HT-29 (cell line): ENCODE data around the gene TMUB2. TPM values are rescaled to one million over a fixed set of nuclear protein-coding genes. Genes with fewer than 3 reads are reported as not detected.
A peak's percentile ranks its signal among the peaks of the same experiment; 100 is the strongest.

Source experiments
- DNase-seq: peaks from one replicate; pipeline ENCODE4 v3.0.0-alpha.2; 2015; ENCODE audit warnings: low spot score
- total RNA-seq: library from RNA; depleted of rRNA; stranded (reverse); fragments of >200 nt; shearing (Covaris generic); gene quantifications from 2 replicates; pipeline ENCODE4 v1.2.3, GENCODE V29; 2014

Gene TMUB2
- total RNA-seq, 1 experiment from 2014 or later = 45.4 TPM

DNA sequence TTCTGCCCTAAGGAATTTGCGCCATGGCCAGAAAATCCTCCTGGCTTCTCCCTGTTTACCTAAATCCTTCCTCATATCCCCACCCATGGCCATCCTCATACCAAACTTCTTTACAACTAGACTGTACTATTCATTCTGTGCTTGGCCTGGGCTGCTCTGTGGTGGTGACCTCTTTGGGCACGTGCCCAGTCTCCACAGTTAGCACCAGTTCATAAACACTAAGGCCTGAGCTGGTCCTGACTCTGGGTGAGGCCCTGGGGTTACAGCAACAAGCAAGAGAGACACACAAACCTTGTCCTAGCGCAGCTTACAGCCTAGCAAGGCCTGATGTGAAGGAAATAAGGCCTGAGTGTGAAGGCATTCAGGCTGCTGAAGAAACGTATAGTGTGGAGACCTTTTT lies 16.0 kb downstream of the TMUB2 start:
- no peak for DNase-seq

DNA sequence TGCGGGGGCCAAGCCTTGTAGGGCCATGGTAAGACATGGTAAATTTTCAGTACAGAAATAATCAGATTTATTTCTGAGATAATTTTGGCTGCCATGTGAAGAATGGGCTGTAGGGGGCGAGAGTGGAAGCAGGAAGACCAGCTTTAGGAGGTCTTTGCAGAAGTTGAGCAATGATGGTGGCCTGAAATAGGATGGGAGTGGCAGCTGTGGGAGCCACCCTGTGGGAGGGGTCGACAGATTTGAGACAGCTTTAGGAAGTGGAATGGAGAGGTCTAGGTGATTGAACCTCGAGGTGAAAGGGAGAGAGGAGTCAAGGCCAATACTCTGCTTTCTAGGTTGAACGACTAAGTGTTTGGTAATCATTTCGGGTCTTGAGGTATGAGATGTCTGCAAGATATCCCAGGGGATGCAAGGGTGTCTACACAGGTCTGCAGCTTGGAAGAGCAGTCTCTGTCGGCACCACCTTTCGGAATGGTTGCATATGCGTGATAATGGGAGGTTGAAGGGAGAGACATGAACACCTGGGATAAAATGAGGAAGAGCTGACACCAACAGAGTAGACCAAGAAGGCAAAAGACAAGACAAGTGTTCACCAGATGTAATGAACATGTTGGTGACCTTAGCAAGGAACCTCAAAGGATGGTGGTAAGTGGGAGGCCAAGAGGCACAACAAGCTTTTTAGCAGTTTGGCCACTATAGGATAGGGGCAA lies 17.1 kb downstream of the TMUB2 start:
- DNase-seq = peak; percentile 58

DNA sequence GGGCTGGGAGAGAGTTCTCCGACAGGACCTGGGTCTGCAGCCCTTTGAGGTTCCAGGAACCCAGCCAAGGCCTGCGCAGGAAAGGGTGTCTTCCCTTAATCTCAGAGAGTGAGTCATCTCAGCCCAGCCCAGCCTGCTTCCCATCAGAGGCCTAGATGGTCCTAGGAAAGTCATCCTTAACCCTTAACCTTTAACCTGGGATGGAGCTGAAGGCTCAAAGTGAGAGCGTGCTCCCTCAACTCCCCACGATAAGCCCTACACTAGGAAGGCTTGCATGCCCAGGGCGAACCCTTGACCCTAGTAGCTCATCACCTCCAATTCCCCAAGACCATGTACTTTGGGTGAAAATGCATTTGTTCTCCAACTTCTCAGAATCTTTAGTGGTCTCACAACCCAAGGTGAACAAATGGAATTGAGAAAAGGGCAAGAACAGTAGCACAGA lies 17.7 kb downstream of the TMUB2 start:
- no peak for DNase-seq

DNA sequence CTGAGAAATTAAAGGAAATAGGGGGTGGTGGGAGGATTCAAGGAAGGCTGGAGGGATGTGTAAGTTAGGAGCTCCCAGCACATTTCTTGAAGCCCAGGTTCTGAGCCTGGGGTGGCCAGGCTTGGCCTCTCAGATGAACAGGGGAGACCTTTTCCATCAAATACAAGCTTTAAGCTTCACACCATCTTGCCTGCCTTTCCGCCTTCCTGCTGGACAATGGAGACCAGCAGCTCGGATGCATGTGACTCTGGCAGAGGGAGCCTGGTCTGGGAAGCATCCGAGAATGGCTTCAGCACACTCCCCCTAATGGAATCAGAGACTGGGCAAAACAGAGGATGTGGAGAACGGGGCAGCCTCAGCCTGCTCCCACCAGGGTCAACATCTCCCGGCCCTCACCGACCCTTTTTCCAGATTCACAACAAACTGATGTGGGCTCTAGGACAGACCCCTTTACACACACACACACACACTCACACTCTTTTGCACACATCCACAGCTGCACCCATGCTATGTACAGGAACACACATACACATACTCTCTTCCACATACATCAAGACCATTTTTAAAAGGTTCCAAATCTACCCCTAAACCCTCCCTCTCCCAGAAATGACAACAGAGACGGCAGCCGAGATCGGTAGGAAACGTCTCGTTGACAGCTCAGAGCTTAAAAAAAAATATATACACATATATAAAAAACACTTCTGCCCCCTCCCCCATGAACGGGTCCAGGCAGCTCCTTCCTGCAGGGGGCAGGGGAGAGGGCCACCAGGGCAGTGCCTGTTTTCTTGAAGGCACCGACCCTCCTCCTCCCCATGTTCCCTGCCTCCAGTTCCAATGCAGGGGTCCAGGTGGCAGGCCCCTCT lies 19.4 kb downstream of the TMUB2 start:
- no peak for DNase-seq

DNA sequence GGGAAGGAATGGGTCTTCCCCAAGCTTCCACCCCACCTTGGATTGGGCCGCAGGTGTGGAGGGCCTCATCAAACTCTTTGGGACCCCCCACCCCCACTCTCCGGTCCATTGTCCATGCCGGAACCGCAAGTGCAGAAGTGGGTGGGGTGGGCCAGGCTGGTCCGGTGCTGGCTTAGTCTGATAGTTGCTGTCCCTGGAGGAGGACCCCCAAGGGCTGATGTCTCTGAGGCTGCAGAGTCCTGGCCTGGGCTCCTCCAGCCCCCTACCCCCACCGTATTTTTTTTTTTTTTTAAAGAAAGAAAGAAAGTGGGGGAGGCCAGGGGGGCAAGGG lies 20.0 kb downstream of the TMUB2 start:
- no peak for DNase-seq

DNA sequence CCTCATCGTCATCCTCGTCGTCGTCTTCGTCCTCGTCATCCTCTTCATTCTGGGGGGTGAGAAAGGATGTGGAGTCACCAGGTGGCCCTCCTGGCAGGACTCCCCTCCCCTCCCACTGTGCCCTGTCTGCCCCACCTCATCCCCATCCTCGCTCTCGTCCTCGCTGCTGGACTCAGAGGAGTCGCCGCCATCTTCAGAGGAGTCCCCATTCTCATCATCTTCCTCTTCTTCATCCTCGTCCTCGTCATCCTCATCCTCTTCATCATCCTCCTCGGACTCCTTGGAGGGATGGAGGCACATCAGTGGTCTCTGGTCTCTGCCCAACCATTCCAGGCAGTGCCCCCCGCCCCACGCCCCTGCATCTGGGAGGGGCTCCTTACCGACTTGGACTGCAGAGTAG lies 20.5 kb downstream of the TMUB2 start:
- DNase-seq = no peak

DNA sequence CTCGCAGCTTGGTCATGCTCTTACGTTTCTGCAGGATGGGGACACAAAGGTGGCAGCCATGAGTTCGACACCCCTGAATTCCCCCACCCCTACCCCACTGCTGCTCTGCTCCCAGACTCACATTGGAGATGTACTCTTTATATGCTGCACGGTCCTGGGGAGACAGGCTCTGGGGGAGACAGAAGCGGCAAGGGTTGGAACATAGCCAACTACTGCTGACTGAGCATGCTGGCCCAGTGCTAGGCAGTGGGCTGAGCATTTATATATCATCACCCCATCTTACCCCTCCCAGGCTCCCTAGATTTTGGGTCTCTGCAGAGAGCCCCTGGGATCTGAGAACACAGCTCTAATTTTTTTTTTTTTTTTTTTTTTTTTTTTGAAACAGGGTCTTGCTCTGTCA lies 21.0 kb downstream of the TMUB2 start:
- no peak for DNase-seq

DNA sequence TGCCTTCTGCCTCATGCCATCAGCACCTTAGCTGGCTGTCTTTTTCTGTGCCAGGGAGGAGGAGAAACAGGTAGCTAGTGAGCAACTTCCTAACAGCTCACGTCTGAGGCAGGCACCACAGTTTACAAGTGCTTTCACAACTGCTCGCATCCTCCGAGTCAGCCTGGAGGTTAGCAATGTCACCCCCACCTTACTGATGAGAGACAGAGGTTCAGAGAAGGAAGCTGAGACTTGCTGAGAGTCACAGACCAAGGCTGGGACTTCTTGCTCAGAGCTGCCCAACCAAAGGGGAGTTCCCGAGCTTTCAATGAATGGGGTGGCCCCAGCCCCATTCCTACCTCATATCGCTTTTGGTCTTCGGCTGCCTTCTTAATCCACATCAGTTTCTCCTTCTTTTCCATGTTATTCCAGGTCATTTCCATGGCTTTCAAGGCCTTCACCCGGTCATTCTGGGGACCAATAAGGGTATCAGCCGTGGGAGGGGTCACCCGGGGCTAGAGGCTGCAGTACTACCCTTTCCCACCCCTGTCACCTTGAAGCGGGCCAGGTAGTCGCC lies 23.1 kb downstream of the TMUB2 start:
- no peak for DNase-seq

DNA sequence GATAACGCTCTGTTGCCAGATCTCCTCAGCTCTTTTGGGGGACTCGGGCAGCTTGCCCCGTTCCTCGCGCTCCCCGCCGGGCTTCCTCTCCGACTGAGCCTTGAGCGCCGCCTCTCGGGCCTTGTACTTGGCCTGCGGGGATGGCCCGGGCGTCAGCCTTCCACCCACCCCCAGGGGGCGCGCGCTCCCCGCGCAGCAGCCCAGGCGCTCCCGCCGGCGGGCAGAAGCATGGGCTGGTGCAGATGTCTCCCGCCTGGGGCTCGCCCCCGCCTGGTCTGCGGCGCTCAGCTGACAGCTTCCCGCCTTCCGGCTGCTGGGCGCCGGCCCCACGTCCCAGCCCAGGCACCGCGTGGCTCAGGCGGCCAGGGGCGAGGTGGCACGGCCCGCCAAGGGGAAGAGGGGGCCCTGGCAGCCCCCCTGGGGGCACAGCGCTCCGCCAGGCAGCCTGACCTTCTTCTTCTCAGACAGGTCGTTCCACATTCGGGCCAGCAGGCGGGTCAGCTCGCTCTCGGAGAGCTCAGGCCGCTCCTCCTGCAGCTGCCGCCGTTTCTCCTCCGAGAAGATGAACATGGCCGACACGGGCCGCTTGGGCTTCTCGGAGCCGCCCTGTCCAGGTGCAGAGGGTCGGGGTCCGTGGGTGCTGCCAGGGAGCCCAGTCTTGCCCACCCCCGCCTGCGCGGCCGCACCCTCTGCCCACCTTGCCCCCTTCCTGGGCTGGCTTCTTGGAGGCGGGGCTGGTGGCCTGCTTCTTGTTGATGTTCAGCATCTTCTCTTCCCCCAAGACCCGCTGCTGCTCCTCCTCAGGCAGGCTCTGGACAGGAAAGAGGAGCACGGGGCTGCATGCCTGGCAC lies 23.8 kb downstream of the TMUB2 start:
- DNase-seq = peak; percentile 85

DNA sequence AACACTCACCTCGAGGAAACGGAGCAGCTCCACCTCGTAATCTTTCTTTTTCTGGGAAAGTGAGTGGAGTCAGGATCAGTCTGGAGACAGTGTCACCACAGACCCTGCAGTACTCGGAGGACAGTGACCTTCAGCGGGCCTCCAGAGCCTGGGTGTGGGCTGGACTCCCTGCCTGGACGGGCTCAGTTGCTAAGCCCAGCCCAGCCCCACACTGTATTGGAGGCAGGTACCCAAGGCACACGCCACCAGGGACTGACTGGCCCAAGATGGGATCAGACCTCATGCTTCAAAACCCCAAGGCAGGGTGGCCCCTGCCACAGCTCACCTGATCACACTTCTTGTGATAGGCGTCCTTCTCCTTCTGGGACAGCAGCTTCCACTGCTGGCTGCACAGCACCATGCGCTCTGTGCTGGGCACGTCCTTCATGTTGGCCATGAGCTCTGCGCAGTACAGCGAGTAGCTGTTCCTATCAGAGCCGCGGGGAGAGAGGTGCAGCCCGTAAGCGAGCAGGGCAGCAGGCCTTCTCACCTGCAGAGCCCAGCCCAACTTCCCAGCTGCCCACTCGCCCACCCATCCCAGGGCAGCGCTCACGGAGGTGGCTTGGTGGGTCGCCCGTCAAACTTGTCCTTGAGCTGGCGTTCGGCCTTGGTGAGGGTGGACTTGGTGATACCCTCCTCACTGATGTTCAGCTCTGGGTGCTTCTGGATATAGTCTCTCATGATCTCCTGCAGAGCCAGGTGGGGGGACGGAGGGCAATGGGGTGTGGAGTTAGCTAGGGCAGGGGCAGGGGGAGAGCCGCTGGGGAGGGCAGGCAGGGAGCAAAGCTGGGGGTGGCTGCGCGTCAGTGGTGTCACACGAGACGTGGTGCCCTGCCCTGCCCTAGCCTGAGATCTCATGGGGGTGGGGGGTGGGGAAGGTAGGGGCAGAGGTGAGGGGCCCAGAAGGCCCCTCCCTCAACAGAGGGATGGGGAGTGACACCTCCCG lies 24.8 kb downstream of the TMUB2 start:
- DNase-seq = no peak

DNA sequence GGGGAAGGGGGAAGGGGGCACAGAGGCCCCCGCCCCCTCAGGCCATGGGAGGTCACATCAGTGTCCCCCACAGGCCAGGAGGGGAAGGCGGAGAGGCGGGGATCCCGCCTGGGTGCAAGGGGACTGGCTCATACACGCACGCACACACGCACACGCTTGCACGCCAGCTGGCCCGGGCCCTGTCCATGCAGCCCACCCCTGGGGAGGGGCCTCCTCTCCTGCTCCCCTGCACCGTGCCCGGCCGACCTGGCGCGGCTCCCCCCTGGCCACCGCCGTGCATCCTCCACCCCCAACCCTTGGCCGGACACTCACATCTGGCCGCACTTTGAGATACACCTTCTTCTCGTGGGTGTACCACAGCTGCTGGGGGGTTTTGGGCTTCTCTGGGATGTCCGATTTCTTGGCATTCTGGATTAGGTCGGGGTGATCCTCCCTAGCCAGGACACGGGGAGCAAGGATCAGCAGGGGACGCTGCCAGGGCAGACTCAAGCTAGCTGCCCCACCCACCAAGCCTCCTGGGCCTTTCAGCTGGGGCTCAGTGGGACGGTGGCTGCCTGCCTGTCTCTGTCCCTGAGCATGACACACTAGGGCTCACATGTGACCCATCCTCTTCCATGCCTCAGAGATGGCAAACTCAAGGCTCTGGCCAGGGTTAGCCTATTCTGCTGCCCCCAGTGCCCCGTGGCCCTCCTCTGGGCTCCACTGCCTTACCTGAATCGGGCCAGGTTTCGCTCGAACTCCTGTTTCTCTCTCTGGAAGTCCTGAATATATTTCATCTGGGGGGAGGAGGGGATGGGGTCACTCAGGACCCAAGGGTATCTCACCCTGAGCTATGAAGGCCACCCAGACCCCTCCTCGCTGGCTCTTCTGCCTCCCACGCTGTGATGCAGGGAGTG lies 26.0 kb downstream of the TMUB2 start:
- DNase-seq = no peak

DNA sequence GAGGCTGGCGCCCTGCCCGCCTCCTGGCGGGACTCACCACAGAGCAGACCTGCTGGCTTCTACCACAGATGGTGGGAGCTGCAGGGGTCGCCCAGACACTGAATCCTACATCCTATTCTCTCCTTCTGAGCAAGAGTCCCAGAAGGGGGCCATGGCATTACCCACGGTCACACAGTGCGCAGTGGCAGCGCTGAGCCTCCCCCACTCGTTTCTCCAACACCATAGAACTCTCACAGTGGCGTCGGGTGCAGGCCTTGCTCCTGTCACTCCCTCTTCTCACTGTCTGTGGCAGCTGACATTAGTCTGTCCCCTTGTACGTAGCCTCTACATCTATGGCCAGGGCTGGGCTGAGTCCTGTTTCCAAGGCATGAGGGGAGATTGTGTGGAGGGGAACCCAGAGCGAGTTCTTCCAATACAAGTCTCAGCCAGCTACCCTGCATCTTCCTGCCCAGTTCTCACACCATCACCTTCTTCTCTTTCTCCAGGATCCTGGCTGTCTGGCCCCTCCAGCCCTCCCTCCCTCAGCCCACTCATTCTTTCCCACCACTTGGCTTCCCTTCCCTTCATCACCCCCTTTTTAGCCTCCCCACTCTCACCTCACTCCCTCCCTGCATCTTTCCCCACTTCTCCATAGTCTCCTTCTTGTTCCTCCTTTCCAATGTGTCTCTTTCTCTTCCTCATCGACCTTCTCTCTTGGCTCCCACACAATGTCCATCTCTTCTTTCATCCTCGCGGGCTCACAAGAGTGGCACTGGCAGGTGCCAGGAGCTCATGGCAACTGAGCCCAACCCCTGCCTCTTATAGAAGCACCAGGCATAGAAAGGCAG lies 26.8 kb downstream of the TMUB2 start:
- DNase-seq = no peak

DNA sequence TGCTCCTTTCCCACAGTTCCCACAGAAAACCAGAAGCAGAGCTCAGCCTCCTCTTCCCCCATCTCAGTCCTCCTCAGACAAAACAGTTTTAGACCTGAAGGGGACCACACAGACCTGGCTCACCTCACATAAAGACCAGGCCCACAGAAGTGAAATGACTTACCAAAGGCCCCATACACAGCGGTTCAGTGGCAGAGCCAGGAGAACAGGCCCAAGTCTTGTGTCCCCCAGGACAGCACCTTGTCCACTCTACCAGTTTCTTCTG lies 27.4 kb downstream of the TMUB2 start:
- no peak for DNase-seq

DNA sequence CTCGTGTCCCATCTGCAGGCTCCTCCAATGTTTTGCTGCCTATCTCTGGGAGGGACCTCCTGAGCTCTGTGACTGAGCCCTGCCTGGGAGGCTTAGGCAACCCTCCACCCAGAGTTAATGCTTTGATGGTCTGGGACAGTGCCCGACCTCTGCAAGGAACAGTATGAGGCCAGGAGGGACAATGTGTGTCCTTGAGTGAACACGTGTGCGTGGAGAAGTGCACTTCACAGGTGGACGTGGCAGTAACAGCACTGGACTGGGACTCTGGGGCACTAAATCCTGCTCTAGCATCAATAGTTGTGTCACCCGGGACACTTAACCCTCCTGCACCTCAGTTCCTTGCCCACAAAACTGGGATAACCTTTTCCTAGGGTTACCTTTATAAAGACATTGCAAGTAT lies 28.1 kb downstream of the TMUB2 start:
- no peak for DNase-seq

DNA sequence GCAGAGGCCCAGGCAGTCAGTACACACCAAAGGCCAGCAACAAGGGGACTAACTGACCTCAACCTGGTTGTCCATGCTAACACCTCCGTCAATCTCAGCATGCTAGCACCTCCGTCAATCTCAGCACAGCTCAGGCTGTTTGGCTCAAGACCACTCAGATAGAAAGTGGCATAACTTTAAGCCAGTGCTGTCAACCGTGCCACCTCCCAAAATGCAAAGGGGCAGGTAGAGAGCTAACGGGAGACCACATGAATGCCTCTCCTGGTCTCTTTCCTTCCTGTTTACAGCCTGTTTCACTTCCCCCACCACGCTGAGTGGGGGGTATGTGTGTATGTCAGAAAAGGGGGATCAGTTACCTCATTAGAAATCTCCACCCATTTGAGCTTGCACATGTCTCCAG lies 29.4 kb downstream of the TMUB2 start:
- DNase-seq = no peak

DNA sequence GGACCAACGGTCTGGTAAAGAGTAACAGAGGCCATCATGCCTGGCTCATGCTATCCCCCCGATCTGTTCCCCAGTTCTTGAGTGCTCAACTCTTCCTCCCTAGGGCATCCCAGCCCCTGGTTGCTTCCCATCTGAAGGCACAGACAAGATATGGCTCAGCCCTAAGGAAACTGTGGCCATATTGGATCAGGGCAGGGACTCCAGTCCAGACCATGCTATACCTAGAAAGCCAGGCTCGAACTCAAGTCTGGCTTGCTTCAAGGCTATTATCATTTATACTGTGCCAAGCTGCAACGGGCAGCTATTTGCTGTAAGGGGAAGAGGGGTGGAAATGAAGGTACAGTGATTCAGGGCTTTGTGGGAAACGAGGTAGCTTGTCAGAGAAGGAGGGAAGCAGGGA lies 29.9 kb downstream of the TMUB2 start:
- no peak for DNase-seq

DNA sequence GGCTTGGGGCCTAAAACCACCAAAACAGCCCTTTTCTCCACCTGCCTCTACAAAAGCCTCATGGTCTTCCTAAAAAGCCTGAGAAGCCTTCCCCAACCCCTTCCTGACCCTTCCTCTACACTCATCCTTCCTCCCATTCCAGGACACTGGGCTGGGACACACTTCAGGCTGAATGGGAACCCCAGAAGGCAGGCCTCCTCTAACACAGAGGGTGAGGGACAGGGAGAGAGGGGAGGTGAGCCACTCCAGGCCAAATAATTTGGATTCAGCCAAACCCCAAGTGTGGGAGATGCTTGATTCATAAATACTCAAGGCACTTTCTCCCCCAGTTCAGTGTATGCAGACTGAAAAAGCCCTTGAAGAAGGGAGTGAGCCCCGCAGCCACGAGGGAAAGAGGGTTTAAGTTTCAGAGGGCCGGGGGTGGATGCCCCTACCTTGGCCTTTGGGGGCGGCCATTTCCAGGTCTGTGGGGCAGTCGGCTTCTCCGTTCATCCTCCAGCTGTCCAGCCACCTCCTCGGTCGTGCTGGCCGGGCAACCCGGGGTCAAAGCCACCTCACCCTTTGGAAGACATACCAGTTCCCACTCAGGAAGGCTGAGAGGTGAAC lies 31.1 kb downstream of the TMUB2 start:
- no peak for DNase-seq

DNA sequence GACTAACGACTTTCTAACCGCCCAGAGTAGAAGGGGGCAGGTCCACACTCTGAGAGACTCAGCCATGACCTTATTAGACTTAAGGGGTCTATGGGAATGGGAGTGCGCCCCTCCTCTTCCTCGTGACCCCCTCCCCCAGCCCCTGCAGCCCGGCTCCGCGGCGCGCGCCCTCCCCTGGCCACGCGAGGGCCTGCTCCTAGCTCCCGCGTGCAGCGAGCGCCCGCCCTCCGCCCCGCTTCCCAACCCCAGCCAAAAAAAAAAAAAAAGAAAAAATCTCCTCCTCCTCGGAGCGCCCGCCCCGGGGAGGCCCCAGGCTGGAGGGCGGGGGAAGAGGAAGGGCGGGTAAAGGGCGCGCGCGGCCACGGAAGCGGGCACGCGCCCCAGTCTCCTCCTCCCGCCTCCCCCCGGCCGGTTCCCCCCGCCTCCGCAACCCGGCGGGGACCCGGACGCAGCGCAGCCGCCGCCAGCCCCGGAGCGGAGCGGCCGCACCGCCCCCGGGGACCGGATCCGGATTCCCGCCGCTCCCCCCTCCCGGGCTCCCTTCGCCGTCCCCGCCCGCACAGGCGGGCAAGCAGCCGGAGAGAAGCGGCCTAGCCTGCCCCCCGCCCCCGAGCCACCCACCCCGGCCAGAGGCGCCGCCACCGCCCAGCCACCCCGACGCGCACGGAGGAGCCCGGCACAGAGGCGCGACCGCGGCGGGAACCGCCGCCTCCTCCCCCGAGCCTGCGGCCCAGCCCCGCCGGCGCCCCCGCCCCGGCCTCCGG lies 31.8 kb downstream of the TMUB2 start:
- DNase-seq = peak; percentile 89
